HCT116 (cell line): ENCODE data around the gene FBXO17. TPM values are rescaled to one million over a fixed set of nuclear protein-coding genes. Genes with fewer than 3 reads are reported as not detected.
"Not testable (repeated sequence)": the region's sequence is repeated elsewhere in the genome, so short reads cannot be mapped to it uniquely, and the experiment has no call there.

Experiments used
- ATAC-seq: fragments of 200-7000 bp; cut with Tn5 transposase; 2 replicates; pipeline ENCODE4 v1.9.1; 2020; ENCODE audit warnings: mild to moderate bottlenecking, moderate library complexity
- BruUV-seq: library from RNA; stranded (reverse); fragments of 400-500 nt; replicated peaks from 2 replicates; lab custom pipeline; 2021; lab: Mats Ljungman, UMichigan
- CTCF ChIA-PET: fragments of 300-600 bp; sonication (Branson Sonifier 250); formaldehyde crosslinking; loops from one replicate; lab custom pipeline; 2021; ENCODE audit warnings: antibody characterized with exemption; lab: Charles Lee
- POLR2A ChIA-PET: fragments of 300-600, 350-600 bp; sonication (Branson Sonifier 250); formaldehyde crosslinking; loops from one replicate; lab custom pipeline; 2021; ENCODE audit warnings: antibody characterized with exemption; lab: Charles Lee
- RAD21 ChIA-PET, 2 experiments: fragments of 300-600 bp; sonication (Branson Sonifier 250); formaldehyde crosslinking; loops; one replicate each; lab custom pipeline; 2023; ENCODE audit warnings: low total read pairs in 2 of 2; ENCODE audit not compliant: uncharacterized antibody in 2 of 2, unreplicated experiment in 2 of 2, low non-redundant PET in 1 of 2; lab: Charles Lee
- DNase-seq: peaks from one replicate; pipeline ENCODE4 v3.0.0-alpha.2; 2010; ENCODE audit warnings: low read depth, low spot score
- H2AFZ ChIP-seq: fragments of 200-600 bp; shearing (Covaris generic), sonication (generic); 2 replicates; pipeline ENCODE4 v1.6.1; 2017; ENCODE audit warnings: low read depth, mixed run types, mixed read lengths, antibody characterized with exemption, low read length; ENCODE audit not compliant: poor library complexity, severe bottlenecking
- H3K27ac ChIP-seq: 2 replicates; pipeline ENCODE4 v1.5.1; 2012; ENCODE audit warnings: low read depth, low read length
- H3K27me3 ChIP-seq: fragments of 200-600 bp; sonication (generic); 2 replicates; pipeline ENCODE4 v1.6.1; 2016; ENCODE audit warnings: mixed run types, low read length, mixed read lengths; ENCODE audit not compliant: insufficient read depth
- H3K36me3 ChIP-seq, 2 experiments: fragments of 200-500 bp in 1 of 2; fragments of 200-600 bp in 1 of 2; sonication (Bioruptor generic) in 1 of 2; sonication (generic) in 1 of 2; 2 replicates each; pipeline versions ENCODE4 v1.5.1 to v1.6.1; 2014 to 2016; ENCODE audit warnings: low read length in 2 of 2, inconsistent platforms in 1 of 2, mixed read lengths in 1 of 2, mixed run types in 1 of 2; ENCODE audit not compliant: insufficient read depth in 2 of 2, control insufficient read depth in 1 of 2
- H3K4me1 ChIP-seq, 2 experiments: fragments of 200-600 bp in 1 of 2; sonication (generic) in 1 of 2; 2 replicates each; pipeline versions ENCODE4 v1.5.1 to v1.6.1; 2012 to 2017; ENCODE audit warnings: low read length in 2 of 2, inconsistent platforms in 1 of 2, mild to moderate bottlenecking in 1 of 2, mixed read lengths in 1 of 2, mixed run types in 1 of 2, moderate library complexity in 1 of 2; ENCODE audit not compliant: insufficient read depth in 2 of 2, control insufficient read depth in 1 of 2
- H3K4me2 ChIP-seq: fragments of 200-600 bp; sonication (generic); 2 replicates; pipeline ENCODE4 v1.6.1; 2017; ENCODE audit warnings: mixed run types, low read length, mixed read lengths
- H3K4me3 ChIP-seq, 2 experiments: fragments of 200-600 bp in 1 of 2; sonication (generic) in 1 of 2; replicated peaks in 1 of 2; 2 replicates each; pipeline ENCODE4 v1.5.1; 2011 to 2016; ENCODE audit warnings: low read length in 2 of 2, control low read depth in 1 of 2, low read depth in 1 of 2, mild to moderate bottlenecking in 1 of 2, mixed read lengths in 1 of 2, mixed run types in 1 of 2
- H3K79me2 ChIP-seq: fragments of 200-600 bp; sonication (generic); 2 replicates; pipeline ENCODE4 v1.6.1; 2017; ENCODE audit warnings: mild to moderate bottlenecking, mixed run types, low read length, moderate library complexity, mixed read lengths; ENCODE audit not compliant: insufficient read depth
- H3K9ac ChIP-seq: fragments of 200-600 bp; sonication (generic); 2 replicates; pipeline ENCODE4 v1.6.1; 2016; ENCODE audit warnings: low read length, mixed read lengths
- H3K9me2 ChIP-seq: fragments of 200-600 bp; sonication (generic), shearing (Covaris generic); 2 replicates; pipeline ENCODE4 v1.6.1; 2017; ENCODE audit warnings: mixed run types, mild to moderate bottlenecking, moderate library complexity; ENCODE audit not compliant: insufficient read depth
- H3K9me3 ChIP-seq, 2 experiments: fragments of 200-500 bp in 1 of 2; fragments of 200-600 bp in 1 of 2; sonication (Bioruptor generic) in 1 of 2; sonication (generic) in 1 of 2; 2 replicates each; pipeline ENCODE4 v1.6.1; 2014 to 2017; ENCODE audit warnings: low read length in 2 of 2, mixed read lengths in 2 of 2, inconsistent platforms in 1 of 2, low read depth in 1 of 2, mild to moderate bottlenecking in 1 of 2, mixed run types in 1 of 2, moderate library complexity in 1 of 2; ENCODE audit not compliant: control insufficient read depth in 1 of 2, insufficient read depth in 1 of 2
- H4K20me1 ChIP-seq: fragments of 200-600 bp; sonication (generic), shearing (Covaris generic); 2 replicates; pipeline ENCODE4 v1.6.1; 2017; ENCODE audit warnings: mixed run types, mild to moderate bottlenecking, moderate library complexity; ENCODE audit not compliant: insufficient read depth
- EGR1 ChIP-seq: IDR thresholded peaks from 2 replicates; pipeline ENCODE4 v1.6.1; 2012; ENCODE audit warnings: low read depth
- EZH2 ChIP-seq: fragments of 200-600 bp; sonication (generic); IDR thresholded peaks from 2 replicates; pipeline ENCODE4 v1.6.1; 2017; ENCODE audit warnings: antibody characterized with exemption, mixed run types
- EZH2phosphoT487 ChIP-seq: fragments of 200-600 bp; IDR thresholded peaks from 2 replicates; pipeline ENCODE4 v1.6.1; 2018; ENCODE audit warnings: antibody characterized with exemption, borderline replicate concordance
- FOSL1 ChIP-seq: IDR thresholded peaks from 2 replicates; pipeline ENCODE4 v1.6.1; 2012; ENCODE audit warnings: low read depth
- POLR2A ChIP-seq: IDR thresholded peaks from 2 replicates; pipeline ENCODE4 v1.7.0; 2011; ENCODE audit warnings: borderline replicate concordance; ENCODE audit not compliant: insufficient read depth, insufficient read length; ENCODE audit errors: extremely low read depth
- POLR2AphosphoS5 ChIP-seq: IDR thresholded peaks from 2 replicates; pipeline ENCODE4 v1.6.1; 2011; ENCODE audit warnings: mild to moderate bottlenecking, low read depth, low read length, moderate library complexity
- SIN3A ChIP-seq: IDR thresholded peaks from 2 replicates; pipeline ENCODE4 v1.6.1; 2012; ENCODE audit warnings: low read depth
- SP1 ChIP-seq: IDR thresholded peaks from 2 replicates; pipeline ENCODE4 v1.6.1; 2012; ENCODE audit warnings: low read depth
- TCF7L2 ChIP-seq: IDR thresholded peaks from 2 replicates; pipeline ENCODE4 v1.7.0; 2011; ENCODE audit warnings: borderline replicate concordance, inconsistent platforms; ENCODE audit not compliant: insufficient read depth, insufficient read length; ENCODE audit errors: extremely low read depth
- intact Hi-C: fragments of 100-400 bp; cut with micrococcal nuclease; formaldehyde crosslinking; loops from 2 replicates; pipeline ENCODE4 v1.10.0; 2022
- total RNA-seq: library from RNA; stranded (reverse); gene quantifications from one replicate; pipeline ENCODE4 v1.2.1, GENCODE V29; 2021; ENCODE audit not compliant: unreplicated experiment
- TF ChIP-seq, protein P1 (sequence below): IDR thresholded peaks from 2 replicates; pipeline ENCODE4 v1.6.1; 2012
- TF ChIP-seq, protein P2 (sequence below), 3 experiments: fragments of 200-600 bp in 1 of 3; sonication (generic) in 1 of 3; IDR thresholded peaks in 2 of 3; conservative IDR thresholded peaks in 1 of 3; 2 replicates each; pipeline ENCODE4 v1.5.1; 2012 to 2017; ENCODE audit warnings: low read depth in 2 of 3, low read length in 2 of 3, antibody characterized with exemption in 1 of 3, borderline replicate concordance in 1 of 3, control low read depth in 1 of 3, mild to moderate bottlenecking in 1 of 3, mixed read lengths in 1 of 3, mixed run types in 1 of 3, moderate library complexity in 1 of 3; ENCODE audit not compliant: insufficient read depth in 1 of 3

Gene FBXO17
- total RNA-seq, 1 experiment from 2014 or later, result 18.5 TPM

DNA sequence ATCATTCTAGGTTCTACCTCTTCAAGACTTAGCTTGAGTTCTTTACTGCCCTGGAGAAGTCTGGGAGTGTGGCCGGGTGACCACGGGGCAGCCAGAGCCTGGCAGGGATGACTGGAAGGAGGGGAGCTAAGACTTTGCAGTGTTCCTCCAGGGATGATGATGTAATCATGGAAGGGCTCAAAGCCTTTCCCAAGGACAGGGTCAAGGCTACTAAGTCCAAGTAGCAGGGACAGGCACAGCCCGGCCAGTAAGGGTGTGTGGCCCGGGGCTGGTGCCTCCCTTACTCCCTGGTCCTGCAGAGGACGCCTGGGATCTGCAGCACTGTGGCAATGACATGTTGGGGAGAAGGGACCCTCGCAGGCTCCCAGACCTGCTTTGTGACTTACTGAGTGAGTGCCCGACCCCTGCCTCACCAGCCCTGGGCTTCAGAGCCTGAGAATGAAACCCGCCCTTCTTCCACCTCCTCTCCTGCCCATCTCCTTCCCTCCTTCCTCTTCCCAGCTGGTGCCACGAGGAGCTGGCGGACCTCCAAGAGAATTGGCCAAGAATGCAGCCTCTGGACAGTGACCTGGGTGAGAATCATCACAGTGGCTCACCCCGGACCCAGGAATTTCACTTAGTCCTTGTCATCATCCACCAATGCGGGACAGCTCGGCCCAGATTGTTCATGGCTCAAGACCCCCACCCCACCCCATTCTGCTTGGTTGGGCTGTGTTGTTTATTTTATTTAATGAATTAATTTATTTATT, 15.6 kb upstream of the FBXO17 start:
- H3K79me2 ChIP-seq, result no peaks in the 10 kb centered on the region
- intact Hi-C loops, result no loop called here
- TF ChIP-seq, protein P1, sequence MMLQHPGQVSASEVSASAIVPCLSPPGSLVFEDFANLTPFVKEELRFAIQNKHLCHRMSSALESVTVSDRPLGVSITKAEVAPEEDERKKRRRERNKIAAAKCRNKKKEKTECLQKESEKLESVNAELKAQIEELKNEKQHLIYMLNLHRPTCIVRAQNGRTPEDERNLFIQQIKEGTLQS, result no peak
- TF ChIP-seq EZH2, result no peak
- no peak for TF ChIP-seq SIN3A
- no peak for TF ChIP-seq EGR1
- TF ChIP-seq FOSL1, result no peak
- no peak for TF ChIP-seq POLR2A
- no peak for TF ChIP-seq TCF7L2
- TF ChIP-seq EZH2phosphoT487, result no peak
- TF ChIP-seq, protein P2, sequence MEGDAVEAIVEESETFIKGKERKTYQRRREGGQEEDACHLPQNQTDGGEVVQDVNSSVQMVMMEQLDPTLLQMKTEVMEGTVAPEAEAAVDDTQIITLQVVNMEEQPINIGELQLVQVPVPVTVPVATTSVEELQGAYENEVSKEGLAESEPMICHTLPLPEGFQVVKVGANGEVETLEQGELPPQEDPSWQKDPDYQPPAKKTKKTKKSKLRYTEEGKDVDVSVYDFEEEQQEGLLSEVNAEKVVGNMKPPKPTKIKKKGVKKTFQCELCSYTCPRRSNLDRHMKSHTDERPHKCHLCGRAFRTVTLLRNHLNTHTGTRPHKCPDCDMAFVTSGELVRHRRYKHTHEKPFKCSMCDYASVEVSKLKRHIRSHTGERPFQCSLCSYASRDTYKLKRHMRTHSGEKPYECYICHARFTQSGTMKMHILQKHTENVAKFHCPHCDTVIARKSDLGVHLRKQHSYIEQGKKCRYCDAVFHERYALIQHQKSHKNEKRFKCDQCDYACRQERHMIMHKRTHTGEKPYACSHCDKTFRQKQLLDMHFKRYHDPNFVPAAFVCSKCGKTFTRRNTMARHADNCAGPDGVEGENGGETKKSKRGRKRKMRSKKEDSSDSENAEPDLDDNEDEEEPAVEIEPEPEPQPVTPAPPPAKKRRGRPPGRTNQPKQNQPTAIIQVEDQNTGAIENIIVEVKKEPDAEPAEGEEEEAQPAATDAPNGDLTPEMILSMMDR (IDR thresholded peaks at IDR 0.05 in 2 of 3, conservative IDR thresholded peaks at IDR 0.05 in 1 of 3; ENCODE audit: borderline replicate concordance in 1 of 3, insufficient read depth in 1 of 3, low read depth in 2 of 3, low read length in 2 of 3), result no peak
- TF ChIP-seq SP1, result no peak
- TF ChIP-seq POLR2AphosphoS5, result no peak
- H3K27me3 ChIP-seq, result no peaks in the 10 kb centered on the region
- no peaks in the 10 kb centered on the region for H4K20me1 ChIP-seq
- H3K9me2 ChIP-seq, result no peaks in the 10 kb centered on the region
- no peak overlapping the region for H3K4me3 ChIP-seq
- no peak overlapping the region for H3K9ac ChIP-seq
- H3K9me3 ChIP-seq, result no peaks in the 10 kb centered on the region
- DNase-seq, result no peak
- peaks cover 2 to 14% of the 10 kb centered on the region in 2 experiments; a peak in 2 of 4 replicates for H3K4me1 ChIP-seq
- no TSS peak for BruUV-seq
- no peak overlapping the region for H3K27ac ChIP-seq
- H3K4me2 ChIP-seq, result no peak overlapping the region
- ChIA-PET CTCF (interaction anchor here (0.9 kb wide), 1 partner anchor 60 kb away, joined by 3 read pairs; the partner anchor contains the start of genes MRPS12 and SARS2), RAD21 (no interaction called here), POLR2A (no interaction called here)
- no peaks in the 10 kb centered on the region for H3K36me3 ChIP-seq
- H2AFZ ChIP-seq, result no peak overlapping the region
- no peak for ATAC-seq

DNA sequence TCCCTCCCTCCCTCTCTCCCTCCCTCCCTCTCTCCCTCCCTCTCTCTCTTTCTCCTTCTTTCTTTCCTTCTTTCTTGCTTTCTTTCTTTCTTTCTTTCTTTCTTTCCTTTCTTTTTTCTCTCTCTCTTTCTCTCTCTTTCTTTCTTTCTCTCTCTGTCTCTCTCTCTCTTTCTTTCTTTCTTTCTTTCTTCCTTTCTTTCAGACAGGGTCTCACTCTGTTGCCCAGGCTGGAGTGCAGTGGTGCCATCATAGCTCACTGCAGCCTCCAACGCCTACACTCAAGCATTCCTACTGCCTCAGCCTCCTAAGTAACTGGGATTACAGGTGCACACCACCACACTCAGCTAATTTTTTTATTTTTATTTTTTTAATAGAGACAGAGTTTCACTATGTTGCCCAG, 14.1 kb upstream of the FBXO17 start:
- H3K79me2 ChIP-seq, H3K4me2 ChIP-seq, intact Hi-C loops, H3K27me3 ChIP-seq, POLR2A ChIA-PET, H2AFZ ChIP-seq, H3K4me3 ChIP-seq, ATAC-seq, H3K36me3 ChIP-seq, DNase-seq, BruUV-seq, H3K9me3 ChIP-seq, H3K9me2 ChIP-seq, H4K20me1 ChIP-seq, H3K27ac ChIP-seq, H3K9ac ChIP-seq, RAD21 ChIA-PET, CTCF ChIA-PET: not testable (repeated sequence)
- H3K4me1 ChIP-seq, result peaks cover 2 to 14% of the 10 kb centered on the region in 2 experiments; a peak in 2 of 4 replicates
